WTC11 (cell line): Measurements from ENCODE around the gene C17orf107.

Experiments
- CTCF ChIP-seq: fragments of 200-600 bp; IDR thresholded peaks from 2 replicates; pipeline ENCODE4 v1.8.0; 2022; ENCODE audit warnings: antibody characterized with exemption
- ETV6 ChIP-seq: sonication (generic); formaldehyde crosslinking; IDR thresholded peaks from 2 replicates; pipeline ENCODE4 v1.8.1; 2022; ENCODE audit warnings: mild to moderate bottlenecking, missing genetic modification reagents
- TCF7 ChIP-seq: sonication (generic); formaldehyde crosslinking; IDR thresholded peaks from 2 replicates; pipeline ENCODE4 v1.8.0; 2022; ENCODE audit warnings: mild to moderate bottlenecking, low read depth, missing genetic modification reagents, moderate library complexity

DNA sequence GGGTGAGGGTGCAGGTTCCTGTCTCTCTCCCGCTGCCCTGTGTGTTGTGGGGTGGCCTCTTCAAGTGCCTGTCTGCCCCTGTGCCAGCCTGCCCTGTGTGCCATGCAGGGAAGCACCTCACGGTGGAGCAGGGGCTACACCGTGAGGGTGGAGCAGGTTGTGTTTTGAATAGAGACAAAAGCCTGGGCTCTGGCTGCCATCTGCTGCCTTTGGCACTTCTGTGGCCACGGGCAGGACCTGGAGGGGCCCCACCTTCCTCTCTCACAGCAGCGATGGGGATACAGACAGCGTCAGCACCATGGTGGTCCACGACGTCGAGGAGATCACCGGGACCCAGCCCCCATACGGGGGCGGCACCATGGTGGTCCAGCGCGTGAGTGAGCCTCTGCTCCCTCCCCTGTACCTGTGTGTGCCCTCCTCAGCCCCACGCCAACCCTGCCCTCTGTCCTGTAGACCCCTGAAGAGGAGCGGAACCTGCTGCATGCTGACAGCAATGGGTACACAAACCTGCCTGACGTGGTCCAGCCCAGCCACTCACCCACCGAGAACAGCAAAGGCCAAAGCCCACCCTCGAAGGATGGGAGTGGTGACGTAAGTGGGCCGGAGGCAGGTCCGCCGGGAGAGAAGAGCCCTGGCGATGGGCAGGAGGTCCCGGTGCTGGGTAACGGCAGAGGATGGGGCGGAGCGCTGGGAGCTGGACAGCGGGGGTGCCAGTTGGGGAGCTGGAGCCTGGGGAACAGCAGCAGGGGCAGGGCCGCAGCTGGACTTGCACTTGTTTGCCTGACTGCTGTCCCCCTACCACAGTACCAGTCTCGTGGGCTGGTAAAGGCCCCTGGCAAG lies 5.4 kb upstream of the C17orf107 start:
- TF ChIP-seq CTCF: no peak
- TF ChIP-seq ETV6 (CRISPR knock-in tag): no peak
- no peak for TF ChIP-seq TCF7 (CRISPR knock-in tag)
